Measurements from ENCODE around the gene NSMCE1. TPM values are rescaled to one million over a fixed set of nuclear protein-coding genes. Genes with fewer than 3 reads are reported as not detected.

The NSMCE1 gene
- total RNA-seq, 1 donor from 2014 or later = 25.8 TPM

DNA sequence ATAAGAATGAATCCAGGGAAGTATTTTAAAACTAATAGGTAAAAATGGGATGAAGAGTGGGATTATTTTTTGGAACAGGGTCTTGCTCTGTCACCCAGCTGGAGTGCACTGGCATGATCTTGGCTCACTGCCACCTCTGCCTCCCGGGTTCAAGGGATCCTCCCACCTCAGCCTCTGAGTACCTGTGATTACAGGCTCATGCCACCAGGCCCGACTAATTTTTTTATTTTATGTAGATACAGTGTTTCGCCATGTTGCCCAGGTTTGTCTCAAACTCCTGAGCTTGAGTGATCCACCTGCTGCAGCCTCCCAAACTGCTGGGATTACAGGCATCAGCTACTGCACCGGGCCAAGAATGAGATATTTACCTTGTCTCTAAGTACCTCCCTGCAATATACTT is 22.1 kb downstream of the NSMCE1 start:
- Mint-ChIP-seq H3K27ac (no peak overlapping the region), H3K36me3 (no peaks in the 10 kb centered on the region), H3K9me3 (no peaks in the 10 kb centered on the region), H3K4me1 (peaks cover 21% of the 10 kb centered on the region), H3K4me3 (no peak overlapping the region), H3K27me3 (ENCODE audit: low read depth) (no peaks in the 10 kb centered on the region)
- TF ChIP-seq, protein P1, sequence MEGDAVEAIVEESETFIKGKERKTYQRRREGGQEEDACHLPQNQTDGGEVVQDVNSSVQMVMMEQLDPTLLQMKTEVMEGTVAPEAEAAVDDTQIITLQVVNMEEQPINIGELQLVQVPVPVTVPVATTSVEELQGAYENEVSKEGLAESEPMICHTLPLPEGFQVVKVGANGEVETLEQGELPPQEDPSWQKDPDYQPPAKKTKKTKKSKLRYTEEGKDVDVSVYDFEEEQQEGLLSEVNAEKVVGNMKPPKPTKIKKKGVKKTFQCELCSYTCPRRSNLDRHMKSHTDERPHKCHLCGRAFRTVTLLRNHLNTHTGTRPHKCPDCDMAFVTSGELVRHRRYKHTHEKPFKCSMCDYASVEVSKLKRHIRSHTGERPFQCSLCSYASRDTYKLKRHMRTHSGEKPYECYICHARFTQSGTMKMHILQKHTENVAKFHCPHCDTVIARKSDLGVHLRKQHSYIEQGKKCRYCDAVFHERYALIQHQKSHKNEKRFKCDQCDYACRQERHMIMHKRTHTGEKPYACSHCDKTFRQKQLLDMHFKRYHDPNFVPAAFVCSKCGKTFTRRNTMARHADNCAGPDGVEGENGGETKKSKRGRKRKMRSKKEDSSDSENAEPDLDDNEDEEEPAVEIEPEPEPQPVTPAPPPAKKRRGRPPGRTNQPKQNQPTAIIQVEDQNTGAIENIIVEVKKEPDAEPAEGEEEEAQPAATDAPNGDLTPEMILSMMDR (IDR thresholded peaks at IDR 0.05; ENCODE audit: unreplicated experiment) = no peak
- no peak for DNase-seq (ENCODE audit: low spot score in 2 of 2, unreplicated experiment in 2 of 2)

DNA sequence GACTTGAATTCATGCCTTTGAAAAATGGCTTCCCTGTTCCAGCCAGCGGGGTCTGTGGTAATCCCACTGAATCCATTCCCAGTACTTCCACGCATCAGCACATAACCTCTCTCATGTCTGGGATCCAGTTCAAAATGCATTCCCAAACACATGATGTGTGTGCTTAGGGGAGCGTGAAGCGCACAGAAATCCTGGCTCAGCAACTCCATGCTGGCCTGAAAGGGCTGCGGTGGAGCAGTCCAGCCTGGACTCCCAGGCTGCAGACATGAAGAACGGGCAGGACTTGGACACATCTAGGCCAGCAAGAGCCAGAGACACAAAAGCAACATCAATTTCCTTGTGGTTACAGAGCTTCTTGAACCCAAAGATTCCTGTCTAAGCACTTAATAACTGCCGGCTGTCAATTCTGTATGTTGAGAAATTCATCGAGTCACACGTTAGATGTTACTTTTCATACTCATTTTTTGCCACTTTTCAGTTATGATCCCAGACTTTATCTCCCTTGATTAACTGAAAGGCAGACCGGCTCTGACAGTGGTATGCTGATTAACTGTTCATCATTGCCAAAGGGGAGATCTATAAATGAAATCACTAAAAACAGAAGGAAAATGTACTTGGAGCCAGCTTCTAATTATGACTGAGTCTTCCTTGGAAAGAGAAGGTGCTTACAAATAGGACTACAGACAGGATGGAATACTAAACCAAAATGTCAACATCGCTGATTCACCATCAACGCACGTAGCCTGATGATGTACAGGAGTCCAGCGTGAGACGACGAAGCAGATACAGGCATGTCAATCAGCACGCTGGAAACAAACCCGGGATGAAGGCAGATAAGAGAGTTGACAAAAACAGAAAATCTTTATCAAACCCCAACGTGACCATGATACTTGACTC is 23.0 kb downstream of the NSMCE1 start:
- no peak for DNase-seq (ENCODE audit: low spot score in 2 of 2, unreplicated experiment in 2 of 2)
- Mint-ChIP-seq H3K27me3 (ENCODE audit: low read depth) (no peaks in the 10 kb centered on the region), H3K36me3 (no peaks in the 10 kb centered on the region), H3K4me1 (peaks cover 21% of the 10 kb centered on the region), H3K9me3 (no peaks in the 10 kb centered on the region), H3K4me3 (no peak overlapping the region), H3K27ac (no peak overlapping the region)
- TF ChIP-seq, protein P1 (IDR thresholded peaks at IDR 0.05; ENCODE audit: unreplicated experiment) = no peak

DNA sequence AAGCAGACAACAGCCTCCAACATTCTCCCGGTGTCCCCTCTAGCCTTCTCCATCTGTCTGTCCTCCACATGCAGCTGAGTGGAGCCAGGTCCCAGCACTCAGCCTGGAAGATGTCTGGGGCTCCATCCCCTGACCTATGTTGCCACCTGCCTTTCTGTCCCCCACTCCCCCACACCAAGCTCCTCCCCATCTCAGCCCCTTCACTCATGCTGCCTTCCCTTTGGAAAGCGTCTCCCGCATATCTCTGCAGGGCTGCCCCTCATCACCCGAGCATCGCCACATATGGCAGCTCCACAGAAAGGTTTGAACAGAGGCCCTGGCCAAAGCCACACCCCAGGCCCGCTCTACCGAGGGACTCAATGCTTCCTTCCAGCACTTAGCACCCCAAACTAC is 24.2 kb downstream of the NSMCE1 start:
- H3K9me3 Mint-ChIP-seq = no peaks in the 10 kb centered on the region
- H3K36me3 Mint-ChIP-seq = no peaks in the 10 kb centered on the region
- H3K4me1 Mint-ChIP-seq = peaks cover 21% of the 10 kb centered on the region
- no peak for DNase-seq (ENCODE audit: low spot score in 2 of 2, unreplicated experiment in 2 of 2)
- H3K27ac Mint-ChIP-seq = no peak overlapping the region
- no peak overlapping the region for H3K4me3 Mint-ChIP-seq
- H3K27me3 Mint-ChIP-seq (ENCODE audit: low read depth) = no peaks in the 10 kb centered on the region
- TF ChIP-seq, protein P1 (IDR thresholded peaks at IDR 0.05; ENCODE audit: unreplicated experiment) = no peak

DNA sequence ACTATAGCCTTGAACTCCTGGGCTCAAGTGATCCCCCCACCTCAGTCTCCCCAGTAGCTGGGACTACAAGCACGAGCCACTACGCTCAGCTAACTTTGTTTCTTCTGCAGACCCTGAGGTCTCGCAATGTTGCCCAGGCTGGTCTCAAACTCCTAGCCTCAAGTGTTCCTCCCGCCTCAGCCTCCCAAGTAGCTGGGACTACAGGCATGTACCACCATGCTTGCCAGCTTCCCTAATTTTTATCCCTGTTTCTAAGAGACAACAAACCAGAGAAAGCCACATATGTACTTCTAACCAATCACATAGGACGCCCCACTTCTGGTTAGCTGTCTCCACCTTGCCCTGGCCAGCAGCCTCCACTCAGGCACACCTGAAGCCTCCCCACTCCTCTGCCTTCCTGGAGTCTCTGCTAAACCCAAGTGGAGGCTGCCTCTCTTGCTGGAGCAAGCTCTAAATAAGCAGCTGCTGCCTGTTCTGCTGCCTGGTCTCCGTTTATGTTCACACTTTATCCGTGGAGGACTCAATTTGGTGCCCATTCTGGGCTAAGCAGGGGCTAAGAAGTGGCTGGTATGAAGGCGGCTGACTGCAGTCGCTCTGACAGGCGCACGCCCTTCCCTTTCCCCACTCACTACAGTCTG is 24.7 kb downstream of the NSMCE1 start:
- TF ChIP-seq, protein P1 (IDR thresholded peaks at IDR 0.05; ENCODE audit: unreplicated experiment) = no peak
- no peak for DNase-seq (ENCODE audit: low spot score in 2 of 2, unreplicated experiment in 2 of 2)
- Mint-ChIP-seq H3K4me3 (no peak overlapping the region), H3K27me3 (ENCODE audit: low read depth) (no peaks in the 10 kb centered on the region), H3K27ac (no peak overlapping the region), H3K9me3 (no peaks in the 10 kb centered on the region), H3K36me3 (no peaks in the 10 kb centered on the region), H3K4me1 (peaks cover 21% of the 10 kb centered on the region)

DNA sequence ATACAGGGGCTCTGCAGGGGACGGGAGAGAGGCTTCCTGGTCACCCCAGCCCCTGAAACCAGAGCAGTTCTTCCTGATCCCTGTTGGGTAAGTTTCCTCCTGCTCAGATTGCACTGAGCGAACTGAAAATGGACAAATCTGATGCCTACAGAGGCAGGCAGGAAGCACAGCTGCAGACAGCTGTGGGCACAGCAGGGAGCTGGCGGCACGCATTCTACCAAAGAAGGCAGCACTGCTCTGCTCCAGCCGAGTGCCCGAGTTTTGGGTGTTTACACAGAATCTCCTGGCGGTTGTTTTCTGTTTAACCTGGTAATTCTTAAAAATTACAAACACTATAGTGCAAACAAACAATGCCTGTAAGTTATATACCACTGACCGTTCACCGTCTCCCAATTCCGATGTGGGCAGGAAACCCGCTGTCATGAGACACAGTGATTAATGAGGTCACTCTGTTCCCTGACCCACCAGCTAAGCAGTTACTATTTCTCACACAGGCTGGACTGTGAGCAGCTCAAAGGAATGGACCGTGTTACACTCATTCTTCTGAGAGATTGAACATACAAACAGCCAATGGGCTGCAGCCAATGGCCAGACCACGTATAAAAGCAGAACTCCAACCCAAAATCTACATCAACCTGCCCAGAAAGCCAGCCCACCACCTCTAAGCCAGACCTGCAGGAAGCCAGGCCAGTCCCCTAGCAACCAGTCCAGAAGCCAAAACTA is 25.5 kb downstream of the NSMCE1 start:
- peaks cover 25% of the 10 kb centered on the region for H3K4me1 Mint-ChIP-seq
- no peaks in the 10 kb centered on the region for H3K36me3 Mint-ChIP-seq
- H3K27me3 Mint-ChIP-seq (ENCODE audit: low read depth) = no peaks in the 10 kb centered on the region
- no peak overlapping the region for H3K27ac Mint-ChIP-seq
- DNase-seq (ENCODE audit: low spot score in 2 of 2, unreplicated experiment in 2 of 2) = no peak
- TF ChIP-seq, protein P1 (IDR thresholded peaks at IDR 0.05; ENCODE audit: unreplicated experiment) = no peak
- no peak overlapping the region for H3K4me3 Mint-ChIP-seq
- H3K9me3 Mint-ChIP-seq = no peaks in the 10 kb centered on the region

Measured in mesothelial cell of epicardium (in vitro differentiated cells).